Right renal cortex interstitium (tissue), 3 donors: ENCODE data around the gene PKN1. TPM values are rescaled to one million over a fixed set of nuclear protein-coding genes. Genes with fewer than 3 reads are reported as not detected.

ENCODE experiments used
- DNase-seq, 3 donors: peaks; one replicate each; pipeline ENCODE4 v3.0.0-alpha.2; 2013; ENCODE audit warnings: low read depth in 3 of 3, low spot score in 2 of 3
- polyA plus RNA-seq, 3 donors: library from polyadenylated mRNA; unstranded; fragments of 120-200 nt; gene quantifications; one replicate each; pipeline ENCODE4 v1.2.1, GENCODE V29; 2013; ENCODE audit not compliant: insufficient read length in 3 of 3

PKN1 gene
- polyA plus RNA-seq, 3 donors, result 86.1 to 98.8 (median 94.6) TPM

GRCh38 chr19:14405758-14406644 is 27.1 kb upstream of the PKN1 start:
- peak; percentile 58 to 82 (median 73) for DNase-seq

GRCh38 chr19:14406645-14407401 is 26.3 kb upstream of the PKN1 start:
- no peak for DNase-seq

- no peak for DNase-seq
These were observed 25.3 kb upstream of the PKN1 start for GRCh38 chr19:14407605-14408484.

GRCh38 chr19:14408491-14409145 is 24.5 kb upstream of the PKN1 start:
- no peak for DNase-seq

DNA sequence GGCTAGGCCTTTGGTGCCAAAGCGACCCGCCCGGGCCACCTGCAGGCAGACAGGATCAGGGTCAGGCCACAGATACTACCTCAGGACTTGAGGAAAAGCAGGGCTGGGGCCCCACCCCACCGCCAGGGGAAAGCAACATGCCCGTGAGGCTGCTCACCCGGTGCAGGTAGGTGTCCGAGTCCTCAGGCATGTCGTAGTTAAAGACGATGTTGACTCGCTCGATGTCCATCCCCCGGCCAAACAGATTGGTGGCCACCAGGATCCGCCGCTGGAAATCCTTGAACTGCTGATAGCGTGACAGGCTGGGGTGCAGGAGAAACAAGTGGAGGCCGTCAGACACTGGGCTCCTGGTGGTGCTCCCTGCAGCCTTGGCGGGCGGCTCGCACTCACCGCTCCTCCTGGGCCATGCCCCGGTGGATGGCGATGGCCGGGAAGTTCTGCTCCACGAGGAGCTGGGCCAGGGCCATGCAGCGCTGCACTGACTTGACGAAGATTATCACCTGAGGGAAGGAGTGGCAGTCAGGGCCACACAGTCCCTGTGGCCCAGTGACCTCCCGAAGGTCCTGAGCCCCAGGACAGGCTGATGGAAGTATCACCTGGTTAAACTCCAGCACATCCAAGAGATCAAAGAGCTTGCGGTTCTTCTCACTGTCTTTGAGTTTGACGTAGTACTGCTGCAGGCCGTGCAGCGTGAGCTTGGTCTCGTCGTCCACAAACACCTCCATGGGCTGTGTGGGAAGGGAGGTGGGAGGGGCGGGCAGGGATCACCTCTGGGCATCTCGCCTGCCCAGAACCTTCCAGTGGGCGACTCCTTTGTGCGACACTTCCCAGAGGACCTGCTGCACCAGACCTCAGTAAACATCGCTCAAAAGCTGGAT is 23.7 kb upstream of the PKN1 start:
- no peak for DNase-seq

GRCh38 chr19:14410091-14411051 is 22.7 kb upstream of the PKN1 start:
- DNase-seq, result no peak

DNA sequence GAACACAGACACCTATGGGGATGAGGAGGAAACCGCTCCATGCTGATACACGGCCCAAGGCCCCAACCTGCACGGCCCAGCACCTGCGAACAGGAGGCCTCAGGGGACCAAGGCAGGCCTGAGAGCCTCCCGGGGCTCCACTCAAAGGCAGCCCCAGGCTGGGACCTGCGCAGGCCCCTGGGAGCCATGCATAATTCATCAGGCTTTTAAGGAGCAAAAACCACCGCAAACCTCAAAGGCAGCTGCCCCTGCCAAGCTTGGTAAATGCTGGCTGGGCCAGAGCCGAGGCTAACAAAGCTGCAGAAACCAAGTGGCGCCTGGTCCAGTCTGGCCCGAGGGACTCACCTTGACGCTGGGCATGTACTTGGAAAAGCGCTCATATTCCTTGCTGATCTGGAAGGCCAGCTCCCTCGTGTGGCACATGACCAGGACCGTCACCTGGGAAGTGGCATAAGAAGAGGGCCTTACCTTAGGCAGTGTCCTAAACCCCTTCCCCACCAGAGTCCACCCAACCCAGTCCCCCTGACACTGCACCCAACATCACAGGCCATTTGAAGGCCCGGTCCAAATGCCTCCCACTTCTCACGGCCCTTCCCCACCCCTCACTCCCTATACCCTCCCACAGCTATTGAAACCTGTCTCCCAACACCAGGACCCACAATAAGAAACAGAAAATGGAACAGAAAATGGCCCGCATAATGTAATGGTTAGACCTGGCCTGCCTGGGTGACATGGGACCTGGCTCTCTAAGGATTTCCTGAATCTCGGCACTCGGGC is 21.8 kb upstream of the PKN1 start:
- DNase-seq, result no peak

- no peak for DNase-seq
These were observed 21.2 kb upstream of the PKN1 start for GRCh38 chr19:14411938-14412245.

DNA sequence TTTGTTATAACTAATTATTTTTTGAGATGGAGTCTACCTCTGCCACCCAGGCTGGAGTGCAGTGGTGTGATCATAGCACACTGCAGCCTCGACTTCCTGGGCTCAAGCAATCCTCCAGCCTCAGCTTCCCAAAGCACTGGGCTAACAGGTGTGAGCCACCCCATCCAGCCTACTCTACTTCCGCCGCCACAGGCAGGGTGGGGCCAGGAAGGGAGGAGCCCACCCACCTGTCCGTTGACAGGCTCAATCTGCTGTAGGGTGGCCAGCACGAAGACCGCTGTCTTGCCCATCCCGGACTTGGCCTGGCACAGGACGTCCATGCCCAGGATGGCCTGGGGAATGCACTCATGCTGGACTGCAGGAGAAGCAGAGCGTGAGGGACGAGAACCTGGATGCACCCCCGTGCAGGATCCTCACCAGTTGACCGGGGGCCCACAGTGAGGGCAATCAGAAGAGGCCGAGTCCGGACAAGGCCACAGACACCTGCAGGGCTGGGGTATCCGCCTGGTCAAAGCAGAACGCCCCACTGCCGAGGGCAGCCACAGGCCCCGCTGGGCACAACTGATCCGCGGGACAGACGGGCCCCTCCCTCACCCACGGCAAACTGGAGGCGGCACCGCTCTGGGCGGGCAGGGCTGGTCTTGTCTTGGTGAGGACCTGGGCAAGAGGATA is 20.6 kb upstream of the PKN1 start:
- no peak for DNase-seq

DNA sequence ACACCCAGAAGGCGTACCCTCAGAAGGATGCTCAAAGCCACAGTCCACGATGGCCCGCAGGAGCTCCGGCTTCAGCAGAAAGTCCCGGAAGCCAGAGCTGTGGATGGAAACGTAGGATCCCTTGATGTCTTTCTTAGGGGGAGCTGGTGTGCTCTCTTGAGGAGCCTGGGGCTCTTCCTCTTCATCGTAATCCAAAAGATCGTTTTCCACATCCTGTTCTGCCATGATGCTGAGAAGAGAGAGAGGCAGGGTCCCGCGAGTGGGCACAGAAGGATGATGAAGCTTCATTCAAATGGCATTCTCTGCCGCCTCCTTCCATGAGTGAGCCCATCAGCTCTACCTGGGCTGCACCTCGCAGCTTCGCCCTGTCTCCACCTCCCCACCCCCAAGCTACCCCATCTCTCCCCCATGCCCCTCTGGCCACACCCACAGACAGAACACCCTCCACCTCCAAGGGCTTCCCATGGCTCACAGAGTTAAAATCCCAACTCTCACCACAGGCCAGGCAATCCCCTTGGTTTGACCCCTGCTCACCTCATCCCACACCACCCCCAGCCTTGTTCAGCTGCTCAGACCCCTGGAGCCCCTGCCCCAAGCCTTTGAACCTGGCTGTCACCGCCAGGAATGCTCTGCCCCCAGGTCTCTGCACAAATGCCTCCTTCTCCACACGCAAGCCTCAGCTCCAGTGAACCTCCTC is 20.0 kb upstream of the PKN1 start:
- no peak for DNase-seq

DNA sequence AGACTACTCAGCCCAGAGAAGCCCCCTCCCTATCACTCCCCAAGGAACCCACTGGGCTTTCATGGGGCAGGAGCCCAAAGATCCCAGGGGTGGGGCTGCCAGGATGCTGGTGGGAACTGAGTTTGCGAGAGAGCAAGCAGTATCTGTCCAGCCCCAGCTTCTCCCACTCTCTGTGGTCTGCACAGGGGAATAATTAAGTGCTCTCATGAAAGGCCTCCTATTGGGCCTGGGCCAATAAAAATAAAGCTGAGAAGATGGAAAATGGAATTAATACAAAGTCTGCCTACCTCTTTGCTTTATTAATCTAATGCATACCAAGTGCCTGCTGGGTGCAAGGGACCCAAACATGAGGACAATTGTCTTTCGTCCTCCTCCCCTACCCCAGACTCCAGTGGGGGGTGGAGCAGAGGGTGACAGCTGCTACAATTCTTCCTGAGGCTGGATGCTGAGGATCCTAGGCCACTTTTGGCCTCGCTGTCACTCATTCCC is 19.4 kb upstream of the PKN1 start:
- DNase-seq, result no peak

DNA sequence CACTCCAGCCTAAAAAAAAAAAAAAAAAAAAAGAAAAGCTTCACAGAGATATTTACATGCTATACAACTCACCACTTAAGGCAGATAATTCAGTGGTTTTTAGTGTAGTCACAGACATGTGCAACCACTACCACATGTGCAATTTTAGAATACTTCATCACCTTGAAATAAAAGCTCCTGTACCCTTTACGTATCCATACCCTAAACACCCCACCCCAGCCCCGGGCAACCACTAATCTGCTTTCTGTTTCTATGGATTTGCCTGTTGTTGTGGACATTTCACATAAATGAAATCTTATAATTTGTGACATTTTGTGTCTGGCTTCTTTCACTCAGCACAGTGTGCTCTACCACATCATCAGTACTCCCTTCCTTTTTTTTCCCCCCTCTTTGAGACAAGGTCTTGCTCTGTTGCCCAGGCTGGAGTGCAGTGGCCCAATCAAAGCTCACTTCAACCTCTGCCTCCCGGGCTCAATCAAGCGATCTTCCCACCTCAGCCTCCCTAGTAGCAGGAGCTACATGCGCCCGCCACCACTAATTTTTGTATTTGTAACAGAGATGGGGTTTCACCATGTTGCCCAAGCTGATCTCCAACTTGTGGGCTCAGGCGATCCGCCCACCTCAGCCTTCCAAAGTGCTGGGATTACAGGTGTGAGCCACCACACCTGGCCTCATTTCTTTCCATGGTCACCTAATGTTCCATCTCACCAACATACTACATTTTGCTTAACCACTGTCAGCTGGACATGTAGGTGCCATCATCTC is 18.0 kb upstream of the PKN1 start:
- no peak for DNase-seq

- DNase-seq, result no peak
These were observed 16.3 kb upstream of the PKN1 start for GRCh38 chr19:14416817-14417231.

DNA sequence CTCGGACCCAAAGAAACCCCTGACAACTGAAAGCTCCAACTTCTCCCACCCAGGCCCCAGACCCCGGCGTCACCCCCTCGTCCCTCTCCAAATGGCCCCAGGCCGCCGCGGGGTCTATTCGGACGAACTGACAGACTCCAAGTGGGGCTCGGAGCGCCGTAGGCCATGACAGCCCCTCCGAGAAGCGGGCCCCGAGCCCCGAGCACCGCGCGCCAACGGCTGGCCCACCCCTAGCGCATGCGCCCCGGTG is 14.3 kb upstream of the PKN1 start:
- DNase-seq, result no peak

- DNase-seq, result peak; percentile 95 to 98 (median 97)
These were observed 13.8 kb upstream of the PKN1 start, which contains the start of gene DDX39A for GRCh38 chr19:14419106-14419813. Gene DDX39A, minus strand, starts transcription at chr19:14419341. Its CDS starts 6,121 bp downstream, at chr19:14413220.
